Neuron (in vitro differentiated cells): Measurements from ENCODE around the gene RTN4IP1.

Source experiments
- H2AFZ ChIP-seq: one replicate; pipeline ENCODE4 v1.6.1; 2013; ENCODE audit warnings: low read depth, mild to moderate bottlenecking, inconsistent platforms, low read length, moderate library complexity
- H3K27me3 ChIP-seq: one replicate; pipeline ENCODE4 v1.6.1; 2013; ENCODE audit warnings: low read length; ENCODE audit not compliant: insufficient read depth
- H3K36me3 ChIP-seq: one replicate; pipeline ENCODE4 v1.6.1; 2013; ENCODE audit warnings: low read length; ENCODE audit not compliant: insufficient read depth
- H3K4me1 ChIP-seq: one replicate; pipeline ENCODE4 v1.6.1; 2013; ENCODE audit warnings: low read length; ENCODE audit not compliant: insufficient read depth
- H3K4me3 ChIP-seq: 2 replicates; pipeline ENCODE4 v1.5.1; 2013; ENCODE audit warnings: mild to moderate bottlenecking, low read length, moderate library complexity
- H3K9me3 ChIP-seq: one replicate; pipeline ENCODE4 v1.6.1; 2013; ENCODE audit warnings: low read length

RTN4IP1 gene

GRCh38 chr6:106620931-106621672, 8.2 kb downstream of the RTN4IP1 start:
- Histone ChIP-seq H3K9me3 (peaks cover 4% of the 10 kb centered on the region), H3K4me3 (no peak overlapping the region), H2AFZ (no peak overlapping the region), H3K27me3 (no peaks in the 10 kb centered on the region), H3K4me1 (no peaks in the 10 kb centered on the region), H3K36me3 (peaks cover 2% of the 10 kb centered on the region)

- H3K9me3 ChIP-seq = peaks cover 4% of the 10 kb centered on the region
Measured at GRCh38 chr6:106619223-106619622, 10.1 kb downstream of the RTN4IP1 start.

DNA sequence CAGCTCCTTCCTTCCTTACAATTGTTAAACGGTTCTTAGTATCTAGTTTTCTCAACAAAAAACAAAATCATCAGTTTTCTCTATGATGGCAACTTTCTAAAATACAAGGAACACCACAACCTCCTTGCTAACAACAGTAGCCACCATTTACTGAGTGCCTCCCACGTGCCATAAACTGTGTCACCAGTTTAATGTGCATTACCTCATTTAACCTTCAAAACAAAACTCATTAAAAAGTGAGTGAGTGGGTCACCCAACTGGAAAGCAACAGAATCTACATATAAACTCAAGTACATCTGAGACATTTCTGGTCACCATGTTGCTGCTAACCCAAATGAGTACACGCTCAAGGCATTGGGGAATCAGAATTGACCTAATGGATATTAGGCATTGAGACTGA, 11.0 kb downstream of the RTN4IP1 start:
- peaks cover 2% of the 10 kb centered on the region for H3K36me3 ChIP-seq
- H2AFZ ChIP-seq = no peak overlapping the region
- H3K4me3 ChIP-seq = no peak overlapping the region
- peaks cover 4% of the 10 kb centered on the region for H3K9me3 ChIP-seq
- H3K4me1 ChIP-seq = no peaks in the 10 kb centered on the region
- H3K27me3 ChIP-seq = no peaks in the 10 kb centered on the region

More at GRCh38 chr6:106619223-106619622, 10.1 kb downstream of the RTN4IP1 start:
- Histone ChIP-seq H3K36me3 (peaks cover 2% of the 10 kb centered on the region), H2AFZ (no peak overlapping the region), H3K27me3 (no peaks in the 10 kb centered on the region), H3K4me1 (no peaks in the 10 kb centered on the region), H3K4me3 (no peak overlapping the region)

GRCh38 chr6:106617857-106618256, 11.4 kb downstream of the RTN4IP1 start:
- Histone ChIP-seq H3K4me1 (no peaks in the 10 kb centered on the region), H2AFZ (no peak overlapping the region), H3K36me3 (peaks cover 2% of the 10 kb centered on the region), H3K9me3 (peaks cover 4% of the 10 kb centered on the region), H3K27me3 (no peaks in the 10 kb centered on the region), H3K4me3 (no peak overlapping the region)

DNA sequence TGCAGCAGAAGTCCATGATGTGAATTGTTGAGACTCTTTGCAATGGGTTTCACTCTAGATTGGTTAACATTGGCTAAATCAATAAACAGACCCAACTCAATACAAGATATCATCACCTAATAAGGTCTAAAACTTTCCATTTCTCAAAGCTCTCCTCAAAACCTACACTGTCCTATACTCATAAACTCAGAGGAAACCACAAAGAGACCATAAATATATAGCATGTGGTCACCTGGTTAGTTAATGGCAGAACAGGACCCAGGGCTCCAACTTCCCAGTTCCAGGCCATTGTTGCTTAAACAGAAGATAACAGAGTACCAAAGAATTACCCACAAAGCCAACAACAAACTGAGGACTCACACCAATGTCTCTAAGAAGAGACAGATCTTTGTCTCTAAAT, 12.0 kb downstream of the RTN4IP1 start:
- no peaks in the 10 kb centered on the region for H3K27me3 ChIP-seq
- H3K4me1 ChIP-seq = no peaks in the 10 kb centered on the region
- no peaks in the 10 kb centered on the region for H3K9me3 ChIP-seq

DNA sequence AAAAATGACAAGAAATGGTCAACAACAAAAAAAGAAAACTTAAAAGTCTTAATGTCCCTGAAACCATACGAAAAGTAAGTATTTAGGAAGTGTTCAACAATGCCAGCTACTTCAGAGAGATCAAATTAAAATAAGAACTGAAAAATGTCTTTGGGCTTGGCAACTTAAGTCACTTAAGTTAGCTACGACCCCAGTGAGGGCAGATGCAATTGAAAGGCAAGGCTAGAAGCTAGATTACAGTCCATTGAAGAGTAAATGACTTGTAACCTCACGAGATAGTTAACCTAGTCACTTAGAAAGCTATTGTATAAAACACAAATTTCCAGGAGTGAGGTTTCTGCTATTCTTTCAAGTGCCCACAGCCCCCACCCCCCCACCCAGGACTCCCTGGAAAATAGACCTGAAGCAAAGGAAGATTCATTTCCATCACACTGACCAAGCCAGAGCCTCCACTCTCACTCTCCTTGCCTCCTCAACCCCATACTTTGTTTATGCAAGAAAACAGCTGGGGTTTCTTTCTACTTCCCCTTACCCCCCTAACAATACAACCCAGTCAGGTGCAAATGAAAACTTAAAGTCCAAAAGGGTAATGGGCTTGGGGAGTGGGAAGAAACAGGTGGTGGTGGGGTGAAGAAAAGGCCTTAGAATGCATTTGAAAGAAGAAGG, 14.6 kb downstream of the RTN4IP1 start:
- Histone ChIP-seq H2AFZ (no peak overlapping the region), H3K9me3 (no peaks in the 10 kb centered on the region), H3K36me3 (no peaks in the 10 kb centered on the region), H3K4me1 (no peaks in the 10 kb centered on the region), H3K4me3 (no peak overlapping the region), H3K27me3 (no peaks in the 10 kb centered on the region)

More for the DNA sequence above, 12.0 kb downstream of the RTN4IP1 start:
- H2AFZ ChIP-seq = no peak overlapping the region
- H3K36me3 ChIP-seq = no peaks in the 10 kb centered on the region
- no peak overlapping the region for H3K4me3 ChIP-seq

- H3K27me3 ChIP-seq = no peaks in the 10 kb centered on the region
- H2AFZ ChIP-seq = no peak overlapping the region
- no peaks in the 10 kb centered on the region for H3K36me3 ChIP-seq
- H3K4me1 ChIP-seq = no peaks in the 10 kb centered on the region
- H3K9me3 ChIP-seq = no peaks in the 10 kb centered on the region
- no peak overlapping the region for H3K4me3 ChIP-seq
Measured at GRCh38 chr6:106614166-106614565, 15.1 kb downstream of the RTN4IP1 start.

GRCh38 chr6:106613590-106613989, 15.7 kb downstream of the RTN4IP1 start:
- no peaks in the 10 kb centered on the region for H3K36me3 ChIP-seq
- no peak overlapping the region for H3K4me3 ChIP-seq
- H2AFZ ChIP-seq = no peak overlapping the region
- no peaks in the 10 kb centered on the region for H3K9me3 ChIP-seq
- no peaks in the 10 kb centered on the region for H3K4me1 ChIP-seq
- no peaks in the 10 kb centered on the region for H3K27me3 ChIP-seq

DNA sequence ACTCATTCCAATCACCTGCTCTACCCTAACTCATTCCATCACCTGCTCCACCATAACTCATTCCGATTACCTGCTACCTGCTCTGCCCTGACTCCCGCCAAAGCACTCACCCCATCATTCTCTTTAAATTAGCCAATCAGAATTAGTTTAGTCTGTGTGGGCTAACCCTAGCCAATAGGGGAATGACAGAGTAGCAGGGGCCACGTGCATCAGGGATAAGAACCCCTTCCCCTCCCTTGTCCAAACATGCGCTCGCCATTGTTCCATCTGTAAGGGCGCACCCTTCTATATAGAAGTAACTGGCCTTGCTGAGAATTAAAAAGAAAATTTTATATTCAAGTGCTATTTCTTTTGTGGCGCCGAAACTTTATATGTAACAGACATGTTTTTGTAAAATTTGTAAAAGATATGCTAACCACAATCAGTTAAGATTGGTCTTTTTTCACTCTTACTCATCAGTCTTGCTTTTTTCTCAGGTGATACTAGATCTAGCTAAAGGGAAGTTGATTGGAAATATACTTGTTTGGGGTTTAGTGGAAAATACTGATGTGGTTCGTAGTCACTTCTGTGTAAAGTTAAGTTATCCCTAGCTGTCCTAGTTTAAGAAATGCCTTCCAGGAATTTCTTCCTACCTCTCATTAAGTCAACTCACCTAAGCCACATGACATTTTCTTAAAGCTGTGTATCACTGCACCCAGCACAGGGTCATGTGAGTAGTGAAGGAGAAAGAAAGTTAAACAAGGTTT, 16.5 kb downstream of the RTN4IP1 start:
- Histone ChIP-seq H3K36me3 (no peaks in the 10 kb centered on the region), H3K4me1 (no peaks in the 10 kb centered on the region), H3K4me3 (no peak overlapping the region), H2AFZ (no peak overlapping the region), H3K9me3 (no peaks in the 10 kb centered on the region), H3K27me3 (no peaks in the 10 kb centered on the region)

DNA sequence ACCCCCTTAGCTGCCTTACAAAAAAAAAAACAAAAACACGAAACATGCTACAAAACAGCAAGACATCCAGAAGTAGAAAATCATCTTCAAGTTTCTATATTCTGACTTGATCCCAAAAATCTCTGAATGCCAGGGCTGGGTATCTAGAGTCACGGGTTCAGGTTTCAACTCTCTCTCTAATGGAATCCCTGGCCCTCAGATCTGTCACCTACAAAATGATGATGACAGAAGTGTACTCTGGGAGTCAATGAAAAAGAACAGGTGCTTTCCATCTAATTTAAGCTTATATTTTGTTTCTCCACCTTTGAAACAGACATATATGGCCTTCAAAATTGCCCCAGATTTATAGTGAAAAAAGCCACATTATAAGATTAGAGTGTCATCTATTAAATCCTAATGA, 18.3 kb downstream of the RTN4IP1 start:
- peaks cover 2% of the 10 kb centered on the region for H3K9me3 ChIP-seq
- no peaks in the 10 kb centered on the region for H3K4me1 ChIP-seq
- H3K36me3 ChIP-seq = no peaks in the 10 kb centered on the region
- H3K4me3 ChIP-seq = no peak overlapping the region
- H2AFZ ChIP-seq = no peak overlapping the region
- H3K27me3 ChIP-seq = no peaks in the 10 kb centered on the region

DNA sequence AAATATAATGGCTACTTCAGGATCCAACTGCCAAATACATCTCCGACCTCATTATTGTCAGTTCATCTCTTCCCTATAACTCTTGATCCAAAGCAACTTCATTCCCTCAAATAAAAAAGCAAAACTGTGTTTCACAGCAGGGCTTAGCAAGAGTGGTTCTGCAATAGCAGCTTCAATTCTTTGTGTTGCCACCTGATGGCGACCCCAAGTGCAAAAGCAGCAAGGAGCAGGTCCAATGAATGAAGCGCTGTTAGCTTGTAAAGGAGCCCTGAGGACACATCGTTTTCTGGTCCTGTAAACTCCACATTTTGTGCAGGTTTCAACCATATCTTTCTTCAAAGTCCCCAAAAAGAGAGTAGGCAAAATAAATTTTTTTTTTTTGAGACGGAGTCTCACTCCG, 19.6 kb downstream of the RTN4IP1 start:
- H3K9me3 ChIP-seq = peaks cover 2% of the 10 kb centered on the region
- no peak overlapping the region for H2AFZ ChIP-seq
- no peaks in the 10 kb centered on the region for H3K36me3 ChIP-seq
- no peaks in the 10 kb centered on the region for H3K4me1 ChIP-seq
- no peak overlapping the region for H3K4me3 ChIP-seq
- H3K27me3 ChIP-seq = no peaks in the 10 kb centered on the region

DNA sequence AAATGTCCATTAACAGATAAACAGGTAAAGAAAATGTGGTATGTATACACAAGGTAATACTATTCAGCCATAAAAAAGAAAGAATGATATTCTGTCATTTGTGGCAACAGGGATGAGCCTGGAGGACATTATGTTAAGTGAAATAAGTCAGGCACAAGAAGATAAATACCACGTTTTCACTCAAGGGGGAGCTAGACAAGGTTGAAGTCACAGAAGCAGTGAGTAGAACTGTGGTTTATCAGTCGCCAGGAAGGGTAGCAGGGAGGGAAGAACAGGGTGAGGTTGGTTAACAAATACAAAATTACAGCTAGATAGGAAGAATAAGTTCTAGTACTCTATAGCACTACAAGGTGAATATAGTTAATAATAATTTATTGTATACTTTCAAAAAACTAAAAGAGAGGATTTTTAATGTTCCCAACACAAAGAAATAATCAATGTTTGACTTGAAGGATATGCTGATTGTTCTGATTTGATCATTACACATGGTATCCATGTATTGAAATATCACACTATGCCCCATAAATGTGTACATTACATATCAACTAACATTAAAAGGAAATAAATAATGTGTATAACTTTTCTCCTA, 21.1 kb downstream of the RTN4IP1 start:
- Histone ChIP-seq H3K9me3 (peaks cover 2% of the 10 kb centered on the region), H3K4me3 (no peak overlapping the region), H3K27me3 (no peaks in the 10 kb centered on the region), H2AFZ (no peak overlapping the region), H3K36me3 (no peaks in the 10 kb centered on the region), H3K4me1 (no peaks in the 10 kb centered on the region)

DNA sequence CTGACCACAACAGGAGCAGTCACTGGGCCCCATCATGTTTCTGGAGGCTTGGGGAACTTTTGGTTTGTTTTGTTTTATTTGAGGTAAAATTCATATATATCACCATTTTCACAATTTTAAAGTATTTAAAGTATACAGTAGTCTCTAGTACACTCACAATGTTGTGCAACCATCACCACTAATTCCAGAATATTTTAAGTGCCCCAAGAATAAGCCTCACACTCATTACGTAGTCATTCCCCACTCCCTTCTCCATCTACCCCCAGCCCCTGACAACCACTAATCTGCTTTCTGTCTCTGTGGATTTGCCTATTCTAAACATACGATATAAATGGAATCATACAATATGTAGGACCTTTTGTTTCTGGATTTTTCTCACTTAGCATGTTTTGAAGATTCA, 29.0 kb downstream of the RTN4IP1 start:
- H3K4me3 ChIP-seq = no peak overlapping the region
- H3K27me3 ChIP-seq = no peaks in the 10 kb centered on the region
- no peak overlapping the region for H2AFZ ChIP-seq
- H3K4me1 ChIP-seq = no peaks in the 10 kb centered on the region
- no peaks in the 10 kb centered on the region for H3K9me3 ChIP-seq
- H3K36me3 ChIP-seq = no peaks in the 10 kb centered on the region
